D341Med (cell line): ENCODE results near the gene ZNF445.
"Not testable (repeated sequence)": the region's sequence is repeated elsewhere in the genome, so short reads cannot be mapped to it uniquely, and the experiment has no call there.

Experiments
- DNase-seq: peaks from one replicate; pipeline ENCODE4 v3.0.0; 2012; ENCODE audit warnings: low spot score

The ZNF445 gene

GRCh38 chr3:44434834-44435510 lies 42.5 kb downstream of the ZNF445 start:
- no peak for DNase-seq

DNA sequence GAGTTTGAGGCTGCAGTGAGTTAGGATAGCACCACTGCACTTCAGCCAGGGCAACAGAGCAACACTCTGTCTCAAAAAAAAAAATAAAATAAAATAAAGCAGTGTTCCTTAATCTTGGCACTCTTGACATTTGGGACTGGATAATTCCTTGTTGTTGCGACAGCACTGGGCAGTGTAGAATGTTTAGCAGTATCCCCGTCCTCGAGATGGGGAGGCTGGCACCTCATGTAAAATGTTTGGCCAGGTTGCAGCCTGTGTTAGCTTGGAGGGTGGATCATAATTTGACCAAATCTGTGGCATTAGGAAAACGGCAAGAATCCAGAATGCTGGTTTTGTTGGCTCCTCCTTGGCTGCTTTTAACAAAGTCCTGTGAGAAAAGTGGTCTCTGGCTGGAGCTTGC lies 47.0 kb downstream of the ZNF445 start:
- DNase-seq = no peak

DNA sequence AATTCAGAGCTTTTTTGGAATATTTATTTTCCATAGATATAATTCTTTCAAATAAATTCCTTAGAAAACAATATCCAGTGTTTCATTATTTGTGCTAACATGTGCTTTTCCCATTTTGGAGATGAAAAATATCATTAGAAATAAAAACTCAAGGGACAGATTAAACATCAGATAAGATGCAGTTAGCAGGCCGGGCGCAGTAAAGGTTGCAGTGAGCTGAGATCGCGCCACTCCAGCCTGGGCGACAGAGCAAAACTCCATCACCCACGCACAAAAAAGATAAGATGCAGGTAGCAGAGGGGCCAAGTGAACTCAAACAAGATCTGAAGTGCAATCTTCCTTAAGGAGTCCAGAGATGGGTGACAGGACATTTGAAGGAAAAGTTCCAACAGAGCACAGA lies 48.0 kb downstream of the ZNF445 start:
- DNase-seq = no peak

GRCh38 chr3:44428910-44429309 lies 48.6 kb downstream of the ZNF445 start:
- no peak for DNase-seq

DNA sequence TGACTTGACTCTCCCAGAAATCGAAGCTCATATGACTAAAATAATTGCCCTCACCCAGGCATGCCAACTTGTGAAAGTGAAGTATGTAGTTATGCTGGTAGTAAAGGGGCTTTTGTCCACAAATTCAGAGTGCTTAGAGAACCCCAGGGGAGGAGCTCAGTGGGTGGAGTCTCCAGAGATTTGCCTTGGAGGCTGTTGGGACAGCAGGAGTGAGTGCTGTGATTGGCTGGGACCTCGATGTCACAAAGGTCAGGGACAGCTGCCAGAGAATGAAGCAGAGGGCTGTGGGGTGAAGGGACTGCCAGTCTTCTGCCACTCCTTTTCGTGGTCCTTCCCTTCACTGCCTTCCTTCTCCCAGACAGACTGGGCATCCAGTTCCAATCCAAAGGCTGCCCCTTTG lies 49.8 kb downstream of the ZNF445 start:
- DNase-seq = no peak

- DNase-seq = no peak
Observed at GRCh38 chr3:44424758-44425157, 52.7 kb downstream of the ZNF445 start.

GRCh38 chr3:44421280-44421679 lies 56.2 kb downstream of the ZNF445 start:
- no peak for DNase-seq

- no peak for DNase-seq
Observed at GRCh38 chr3:44420676-44421075, 56.8 kb downstream of the ZNF445 start.

- no peak for DNase-seq
Observed at GRCh38 chr3:44419923-44420650, 57.4 kb downstream of the ZNF445 start.

- DNase-seq = no peak
Observed at GRCh38 chr3:44419116-44419922, 58.2 kb downstream of the ZNF445 start.

DNA sequence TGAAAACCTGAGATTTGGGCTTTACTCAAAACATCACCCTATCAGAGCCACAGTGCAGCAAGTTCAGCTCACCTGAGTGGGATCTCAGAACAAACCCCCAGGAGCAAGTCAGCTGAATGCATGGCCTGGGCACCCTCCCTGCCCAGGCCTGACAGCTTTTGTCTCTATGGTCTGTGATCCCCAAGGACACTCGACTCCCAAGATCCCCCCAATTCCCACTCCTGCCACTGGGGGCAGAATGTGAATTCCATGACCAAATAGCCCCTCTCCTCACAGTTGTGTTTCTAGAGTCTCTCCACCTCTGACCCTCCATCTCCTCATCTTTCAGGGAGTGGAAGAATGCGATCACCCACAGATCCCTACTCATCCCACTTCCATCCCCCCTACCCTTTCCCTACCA lies 58.9 kb downstream of the ZNF445 start:
- no peak for DNase-seq

DNA sequence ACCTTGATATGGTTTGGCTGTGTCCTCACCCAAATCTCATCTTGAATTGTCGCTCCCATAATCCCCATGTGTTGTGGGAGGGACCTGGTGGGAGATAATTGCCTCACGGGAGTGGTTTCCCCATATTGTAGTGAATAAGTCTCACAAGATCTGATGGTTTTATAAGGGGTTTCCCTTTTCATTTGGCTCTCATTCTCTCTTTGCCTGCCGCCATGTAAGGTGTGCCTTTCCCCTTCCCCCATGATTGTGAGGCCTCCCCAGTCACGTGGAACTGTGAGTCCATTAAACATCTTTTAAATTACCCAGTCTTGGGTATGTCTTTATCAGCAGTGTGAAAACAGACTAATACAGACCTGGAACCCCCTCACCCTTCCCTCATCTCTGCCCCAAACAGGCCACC lies 59.4 kb downstream of the ZNF445 start:
- not testable (repeated sequence) for DNase-seq

DNA sequence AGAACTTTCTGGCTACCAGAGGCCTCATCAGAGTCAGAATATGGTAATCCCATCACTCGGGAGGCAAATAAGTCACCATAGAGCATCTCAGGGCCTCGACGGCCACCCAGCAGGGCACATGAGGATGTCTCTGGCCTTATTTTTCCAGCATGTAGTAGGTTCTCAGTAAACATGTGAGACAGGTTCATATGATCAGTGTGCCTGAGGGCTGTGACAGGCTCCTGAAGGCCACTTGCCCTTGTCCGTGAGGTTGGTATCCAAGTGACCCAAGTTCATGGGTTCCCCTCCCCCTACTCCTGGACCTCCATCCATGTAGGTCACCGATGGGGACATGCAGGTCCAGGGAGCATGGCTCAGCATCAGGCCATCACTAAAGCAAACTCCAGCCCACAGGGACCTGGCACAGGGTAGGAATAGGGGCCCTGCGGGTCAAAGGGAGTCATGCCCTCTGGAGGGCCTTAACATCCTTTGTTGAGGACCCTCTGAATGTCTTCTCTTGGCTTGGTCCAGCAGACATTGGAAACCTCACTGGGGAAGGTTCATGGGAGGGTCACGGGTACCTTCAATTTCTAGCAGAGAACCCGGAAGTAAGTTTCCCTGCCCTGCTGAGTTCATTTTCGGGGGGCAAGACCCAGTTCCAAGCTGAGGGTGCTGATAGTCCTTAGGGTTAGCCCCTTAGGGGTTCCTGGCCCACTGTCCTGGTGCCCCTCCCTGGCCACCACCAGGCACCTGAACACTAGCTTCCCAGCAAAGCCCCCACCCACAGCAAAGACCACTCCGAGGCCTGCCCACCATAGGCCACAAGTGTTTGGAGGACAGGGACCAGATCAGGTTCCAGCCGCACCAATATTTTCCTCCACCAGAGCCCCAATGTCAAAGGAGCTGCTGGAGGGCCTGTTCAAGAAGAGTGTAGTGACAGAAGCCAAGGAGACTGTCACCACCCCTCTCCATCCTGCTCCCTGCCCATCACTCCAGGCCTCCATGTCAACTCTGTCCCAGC lies 61.1 kb downstream of the ZNF445 start:
- no peak for DNase-seq

GRCh38 chr3:44415421-44415820 lies 62.0 kb downstream of the ZNF445 start:
- no peak for DNase-seq

DNA sequence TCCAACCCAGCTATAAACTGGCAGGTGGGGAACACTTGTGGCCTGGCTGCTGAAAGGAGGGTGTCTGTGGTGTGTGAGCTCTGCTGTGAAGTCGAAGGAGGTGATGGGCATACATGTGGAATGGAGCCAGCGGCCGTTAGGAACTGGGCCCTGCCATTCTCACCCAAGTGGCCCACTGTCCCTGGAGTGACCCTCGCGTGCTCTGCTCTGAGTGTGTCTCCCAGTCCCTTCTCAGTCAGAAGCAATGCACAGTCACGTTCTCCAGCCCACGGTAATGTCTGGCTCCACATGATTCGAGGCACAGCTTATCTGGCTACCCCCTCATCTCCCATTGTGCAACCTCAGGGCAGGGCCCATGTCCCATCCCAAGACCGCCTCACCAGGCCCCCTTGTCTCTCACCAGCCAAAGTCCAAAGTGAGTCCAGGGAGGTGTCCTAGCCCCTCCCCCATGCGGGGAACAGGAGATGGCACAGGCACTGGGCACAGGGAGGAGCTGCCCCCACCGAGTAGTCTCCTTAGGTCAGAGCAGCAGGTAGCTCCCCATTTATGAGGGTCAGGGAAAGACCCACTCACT lies 62.9 kb downstream of the ZNF445 start:
- no peak for DNase-seq

DNA sequence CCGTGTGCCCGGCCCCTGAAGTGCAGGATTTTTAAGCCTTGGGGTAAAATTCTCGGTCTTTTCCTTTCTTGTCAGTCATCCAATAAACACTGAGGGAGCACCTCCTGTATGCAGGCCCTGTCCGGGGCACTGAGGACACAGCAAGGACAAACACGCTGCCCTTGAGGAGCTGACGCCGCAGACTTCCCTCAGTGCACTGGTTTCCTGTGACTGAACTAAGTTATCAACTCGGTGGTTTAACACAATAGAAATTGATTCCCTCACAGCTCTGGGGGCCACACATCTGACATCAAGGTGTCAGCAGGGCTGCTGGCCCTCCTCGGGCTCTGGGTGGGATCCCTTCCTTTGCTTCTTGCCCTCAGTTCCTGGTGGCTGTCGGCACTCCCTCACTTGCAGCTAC lies 65.1 kb downstream of the ZNF445 start:
- DNase-seq = no peak

DNA sequence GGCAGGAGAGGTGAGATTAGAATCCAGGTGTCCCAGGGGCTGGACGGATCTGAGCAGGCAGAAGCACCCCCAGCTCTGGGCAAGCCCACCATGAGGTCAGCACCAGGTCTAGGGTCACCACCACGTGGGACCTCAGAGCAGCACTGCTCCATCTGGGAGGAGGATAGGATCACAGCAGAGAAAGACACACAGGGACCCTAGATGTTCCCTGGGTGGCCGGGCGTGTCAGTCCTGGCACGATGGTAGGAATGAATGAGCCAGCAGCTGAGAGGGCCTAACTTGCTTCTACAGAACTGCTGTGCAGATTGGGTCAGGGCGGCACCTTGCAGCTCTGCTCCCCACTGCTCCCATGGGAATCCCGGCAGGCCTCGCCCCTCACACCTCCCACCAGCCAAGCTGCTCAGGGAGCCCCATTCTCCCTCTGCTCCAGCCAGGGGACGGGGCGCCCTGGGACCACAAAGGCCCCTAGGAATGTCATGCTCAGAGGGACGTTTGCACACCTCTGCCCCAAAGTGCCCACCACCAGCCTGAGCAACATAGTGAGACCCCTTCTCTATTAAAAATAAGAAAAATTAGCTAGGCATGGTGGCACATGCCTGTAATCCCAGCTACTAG lies 66.3 kb downstream of the ZNF445 start:
- DNase-seq = no peak

DNA sequence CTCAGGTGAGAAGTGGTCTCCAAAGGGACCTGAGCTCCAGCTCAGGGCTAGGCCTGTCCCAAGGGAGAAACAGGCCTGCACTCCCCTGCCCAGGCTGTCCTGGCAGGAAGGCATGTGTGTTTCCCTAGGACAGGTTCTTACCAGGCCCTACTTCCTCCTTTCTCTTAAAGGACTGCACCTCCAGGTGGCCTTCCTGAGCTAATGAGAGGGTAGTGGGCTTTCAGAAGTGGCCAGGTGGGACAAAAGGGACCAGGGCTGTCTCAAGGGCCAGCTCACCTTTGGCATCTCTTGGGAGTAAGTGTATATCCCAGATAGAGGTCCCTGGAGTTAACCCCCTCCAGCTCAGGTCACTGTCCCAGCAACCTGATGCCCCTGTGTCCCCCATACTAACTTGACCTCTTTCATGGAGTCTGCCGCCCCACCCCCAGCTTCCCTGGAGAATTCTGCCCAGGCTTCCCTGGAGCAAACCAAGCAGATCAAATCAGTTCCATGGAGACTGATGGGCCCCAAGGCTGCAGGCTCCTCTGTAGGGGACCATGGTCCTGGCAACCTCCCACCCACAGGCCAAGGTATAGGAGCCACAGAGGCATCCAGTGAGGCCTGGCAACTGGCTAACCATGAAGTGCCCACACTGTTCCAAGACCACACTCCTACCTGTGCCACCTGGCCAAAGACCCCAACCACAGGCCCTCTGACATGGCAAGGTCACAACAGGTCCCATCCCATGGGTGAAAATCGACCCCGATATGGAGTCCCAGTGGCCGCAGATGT lies 67.6 kb downstream of the ZNF445 start:
- DNase-seq = no peak

DNA sequence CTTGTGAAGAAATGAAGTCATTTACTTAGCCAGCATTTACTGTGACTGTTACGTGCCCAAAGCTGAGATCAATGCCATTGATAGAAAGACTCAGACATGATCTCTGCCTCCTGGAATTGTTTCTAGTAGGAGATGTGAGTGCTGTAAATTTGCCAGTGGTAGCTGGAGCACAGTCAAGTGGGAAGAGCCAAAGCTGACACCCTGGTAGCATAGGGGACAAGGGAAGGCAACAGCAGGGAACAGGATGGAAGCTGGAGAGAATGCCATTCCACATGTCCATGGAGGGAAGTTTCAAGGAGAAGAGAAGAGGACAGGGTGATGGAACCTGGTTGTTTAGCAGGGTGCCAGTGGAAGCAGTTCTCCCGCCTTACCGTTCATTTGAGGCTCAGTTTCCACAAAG lies 74.9 kb downstream of the ZNF445 start:
- no peak for DNase-seq

- DNase-seq = no peak
Observed at GRCh38 chr3:44400771-44401170, 76.7 kb downstream of the ZNF445 start.
